Measurements from ENCODE around the gene TMOD3. TPM values are rescaled to one million over a fixed set of nuclear protein-coding genes. Genes with fewer than 3 reads are reported as not detected.

The TMOD3 gene
- total and polyA plus RNA-seq, 2 of the 8 experiments (the other 6 are each of a cell fraction or from before 2014, with no cell fraction given) = 3.9 to 29.0 TPM

- Histone ChIP-seq H2BK15ac (ENCODE audit: low read length) (no peak overlapping the region), H3K23me2 (ENCODE audit: low read depth, low read length) (no peaks in the 10 kb centered on the region), H3K4me3 (ENCODE audit: extremely low read depth in 1 of 4, insufficient read depth in 2 of 4, low read depth in 3 of 4, low read length in 4 of 4) (no peak overlapping the region), H4K8ac (ENCODE audit: extremely low read depth, insufficient read depth, low read length) (no peak overlapping the region), H2AK5ac (ENCODE audit: low read depth, low read length) (no peak overlapping the region), H4K91ac (replicated peaks; ENCODE audit: insufficient read length, low read length) (no peak overlapping the region), H3K56ac (replicated peaks; ENCODE audit: insufficient read length, low read depth, low read length) (no peak overlapping the region), H3K9me3 (ENCODE audit: insufficient read depth in 2 of 2, low read depth in 1 of 2, low read length in 1 of 2) (no peaks in the 10 kb centered on the region), H3K4me1 (replicated peaks in 1 of 4; ENCODE audit: control insufficient read depth in 3 of 4, insufficient read depth in 4 of 4, low read length in 3 of 4) (peaks cover 0 to under 1% (median under 1%) of the 10 kb centered on the region in 4 experiments; a peak in 4 of 7 replicates), H2BK12ac (ENCODE audit: low read depth, low read length) (no peak overlapping the region), H3K23ac (ENCODE audit: insufficient read length) (no peak overlapping the region), H3K79me2 (ENCODE audit: control insufficient read depth in 1 of 2, insufficient read depth in 2 of 2, low read length in 2 of 2) (peaks cover 0 to 51% of the 10 kb centered on the region in 2 experiments; a peak in 3 of 4 replicates), H2AFZ (ENCODE audit: low read length) (no peak overlapping the region), H3K27ac (ENCODE audit: low read depth, low read length) (no peak overlapping the region), H3K36me3 (ENCODE audit: control insufficient read depth in 2 of 4, insufficient read depth in 4 of 4, low read length in 3 of 4) (no peaks in the 10 kb centered on the region), H2BK5ac (ENCODE audit: low read depth, low read length) (no peak overlapping the region), H3K18ac (ENCODE audit: extremely low read depth, low read length) (no peak overlapping the region), H4K20me1 (replicated peaks in 1 of 2; ENCODE audit: control insufficient read depth in 1 of 2, insufficient read depth in 2 of 2, low read length in 2 of 2) (peaks cover 0 to 3% of the 10 kb centered on the region in 2 experiments), H3K14ac (ENCODE audit: insufficient read length) (no peak overlapping the region), H3K4me2 (ENCODE audit: insufficient read depth in 1 of 2, low read depth in 2 of 2, low read length in 2 of 2) (no peak overlapping the region), H3K9ac (replicated peaks in 1 of 4; ENCODE audit: extremely low read depth in 1 of 4, low read depth in 3 of 4, low read length in 3 of 4) (no peak overlapping the region), H3K4ac (replicated peaks; ENCODE audit: insufficient read length, low read depth, low read length) (no peak overlapping the region), H2BK120ac (replicated peaks; ENCODE audit: low read depth, low read length) (no peak overlapping the region), H2BK20ac (ENCODE audit: low read length) (no peak overlapping the region), H3K79me1 (ENCODE audit: low read depth, low read length) (no peaks in the 10 kb centered on the region; the same call in 1 of the 2 replicates), H3K27me3 (replicated peaks in 1 of 4; ENCODE audit: control insufficient read depth in 3 of 4, extremely low read depth in 1 of 4, insufficient read depth in 3 of 4, low read length in 3 of 4) (no peaks in the 10 kb centered on the region), H4K5ac (ENCODE audit: insufficient read length, low read depth, low read length) (no peak overlapping the region)
- CTCF ChIA-PET (ENCODE audit: partially characterized antibody) = no interaction called here
- TF ChIP-seq SIRT6 (IDR thresholded peaks at IDR 0.05; ENCODE audit: low read length) (no peak), CTCF (IDR thresholded peaks at IDR 0.05; ENCODE audit: control extremely low read depth in 1 of 3, insufficient read depth in 1 of 3, low read depth in 1 of 3, low read length in 3 of 3) (no peak), KDM5A (IDR thresholded peaks at IDR 0.05; ENCODE audit: low read length) (no peak), CREB1 (IDR thresholded peaks at IDR 0.05) (no peak), RFX5 (IDR thresholded peaks at IDR 0.05; ENCODE audit: borderline replicate concordance, low read depth, low read length) (no peak), SRF (IDR thresholded peaks at IDR 0.05; ENCODE audit: low read depth, low read length) (no peak), RAD21 (IDR thresholded peaks at IDR 0.05 in 1 of 2, conservative IDR thresholded peaks at IDR 0.05 in 1 of 2; ENCODE audit: low read depth in 2 of 2, low read length in 2 of 2) (no peak), RBBP5 (IDR thresholded peaks at IDR 0.05; ENCODE audit: borderline replicate concordance, low read depth, low read length) (no peak), TBP (IDR thresholded peaks at IDR 0.05; ENCODE audit: low read depth, low read length) (no peak), NANOG (IDR thresholded peaks at IDR 0.05; ENCODE audit: insufficient read depth, low read depth, low read length, poor library complexity, severe bottlenecking) (no peak)
- FAIRE-seq = no peak
- POLR2A ChIA-PET (ENCODE audit: partially characterized antibody) = interaction anchor here (0.6 kb wide), 1 partner anchor 195 kb away, joined by 3 read pairs; no protein-coding TSS in a partner anchor
- DNase-seq (ENCODE audit: low read depth in 1 of 2, low spot score in 2 of 2) = no peak
- 96% methylated on average over 3 of the region's 3 CpGs; no CpG with 5 or more reads in 1 of the 2 experiments for WGBS, 2 experiments (ENCODE audit: extremely low coverage in 1 of 2, insufficient coverage in 1 of 2, insufficient read length in 1 of 2, insufficient replicate concordance in 2 of 2, low coverage in 1 of 2, low lambda C conversion rate in 2 of 2, missing lambda C conversion rate in 1 of 2)
Measured at GRCh38 chr15:51848811-51849210, 19.4 kb downstream of the TMOD3 start.
